Esophagus muscularis mucosa (tissue), 4 donors: ENCODE data around the gene MAOB.

ENCODE experiments used
- EP300 ChIP-seq: sonication (generic); formaldehyde crosslinking; IDR thresholded peaks from one replicate; pipeline ENCODE4 v1.6.1; 2017; ENCODE audit warnings: antibody characterized with exemption
- POLR2A ChIP-seq: fragments of 450-650 bp; IDR thresholded peaks from one replicate; pipeline ENCODE4 v1.6.1; 2017; ENCODE audit warnings: antibody characterized with exemption, moderate library complexity, mild to moderate bottlenecking, low read depth
- POLR2AphosphoS5 ChIP-seq, 2 donors: sonication (generic); formaldehyde crosslinking; IDR thresholded peaks; one replicate each; pipeline ENCODE4 v1.6.1; 2017; ENCODE audit warnings: antibody characterized with exemption in 2 of 2
- TF ChIP-seq, protein P1 (sequence below), 3 experiments: fragments of 200-600 bp in 2 of 3; fragments of 450-650 bp in 1 of 3; sonication (generic) in 2 of 3; IDR thresholded peaks; one replicate each; pipeline ENCODE4 v1.5.1; 2017 to 2019; ENCODE audit warnings: antibody characterized with exemption in 3 of 3, mild to moderate bottlenecking in 2 of 3, moderate library complexity in 1 of 3

GRCh38 chrX:43898406-43899035 is 16.3 kb upstream of the MAOB start:
- TF ChIP-seq, protein P1, sequence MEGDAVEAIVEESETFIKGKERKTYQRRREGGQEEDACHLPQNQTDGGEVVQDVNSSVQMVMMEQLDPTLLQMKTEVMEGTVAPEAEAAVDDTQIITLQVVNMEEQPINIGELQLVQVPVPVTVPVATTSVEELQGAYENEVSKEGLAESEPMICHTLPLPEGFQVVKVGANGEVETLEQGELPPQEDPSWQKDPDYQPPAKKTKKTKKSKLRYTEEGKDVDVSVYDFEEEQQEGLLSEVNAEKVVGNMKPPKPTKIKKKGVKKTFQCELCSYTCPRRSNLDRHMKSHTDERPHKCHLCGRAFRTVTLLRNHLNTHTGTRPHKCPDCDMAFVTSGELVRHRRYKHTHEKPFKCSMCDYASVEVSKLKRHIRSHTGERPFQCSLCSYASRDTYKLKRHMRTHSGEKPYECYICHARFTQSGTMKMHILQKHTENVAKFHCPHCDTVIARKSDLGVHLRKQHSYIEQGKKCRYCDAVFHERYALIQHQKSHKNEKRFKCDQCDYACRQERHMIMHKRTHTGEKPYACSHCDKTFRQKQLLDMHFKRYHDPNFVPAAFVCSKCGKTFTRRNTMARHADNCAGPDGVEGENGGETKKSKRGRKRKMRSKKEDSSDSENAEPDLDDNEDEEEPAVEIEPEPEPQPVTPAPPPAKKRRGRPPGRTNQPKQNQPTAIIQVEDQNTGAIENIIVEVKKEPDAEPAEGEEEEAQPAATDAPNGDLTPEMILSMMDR (IDR thresholded peaks at IDR 0.05), result no peak
- TF ChIP-seq POLR2A (no peak), POLR2AphosphoS5 (IDR thresholded peaks at IDR 0.05) (no peak), EP300 (no peak)
